A549 (cell line): Measurements from ENCODE around the gene DNAJC3.

Experiments
- CHD2 ChIP-seq: fragments of 150-350 bp; IDR thresholded peaks from 2 replicates; pipeline ENCODE4 v1.6.1; 2014; ENCODE audit warnings: low read length; ENCODE audit not compliant: partially characterized antibody
- EP300 ChIP-seq, 2 experiments: fragments of >200 bp; sonication (Bioruptor Twin); formaldehyde crosslinking; IDR thresholded peaks; 2 replicates in 1 of 2; 3 replicates in 1 of 2; pipeline ENCODE4 v1.6.1; 2016 to 2017

- no peak for TF ChIP-seq CHD2
- TF ChIP-seq EP300 (IDR thresholded peaks at IDR 0.05): no peak
These were observed 2.8 kb downstream of the DNAJC3 start for GRCh38 chr13:95679722-95680121.
